DOHH2 (cell line): ENCODE results near the gene EIF4E2.
A peak's percentile ranks its signal among the peaks of the same experiment; 100 is the strongest.

Source experiments
- EZH2phosphoT487 ChIP-seq: fragments of 200-600 bp; sonication (generic); IDR thresholded peaks from 2 replicates; pipeline ENCODE4 v1.6.1; 2017; ENCODE audit warnings: borderline replicate concordance, mild to moderate bottlenecking, antibody characterized with exemption, low read length, moderate library complexity, mixed read lengths
- TF ChIP-seq, protein P1 (sequence below): fragments of 200-600 bp; sonication (generic); IDR thresholded peaks from one replicate; pipeline ENCODE4 v1.5.1; 2014; ENCODE audit warnings: antibody characterized with exemption, mild to moderate bottlenecking, low read depth, low read length; ENCODE audit not compliant: poor library complexity, severe bottlenecking

- TF ChIP-seq, protein P1, sequence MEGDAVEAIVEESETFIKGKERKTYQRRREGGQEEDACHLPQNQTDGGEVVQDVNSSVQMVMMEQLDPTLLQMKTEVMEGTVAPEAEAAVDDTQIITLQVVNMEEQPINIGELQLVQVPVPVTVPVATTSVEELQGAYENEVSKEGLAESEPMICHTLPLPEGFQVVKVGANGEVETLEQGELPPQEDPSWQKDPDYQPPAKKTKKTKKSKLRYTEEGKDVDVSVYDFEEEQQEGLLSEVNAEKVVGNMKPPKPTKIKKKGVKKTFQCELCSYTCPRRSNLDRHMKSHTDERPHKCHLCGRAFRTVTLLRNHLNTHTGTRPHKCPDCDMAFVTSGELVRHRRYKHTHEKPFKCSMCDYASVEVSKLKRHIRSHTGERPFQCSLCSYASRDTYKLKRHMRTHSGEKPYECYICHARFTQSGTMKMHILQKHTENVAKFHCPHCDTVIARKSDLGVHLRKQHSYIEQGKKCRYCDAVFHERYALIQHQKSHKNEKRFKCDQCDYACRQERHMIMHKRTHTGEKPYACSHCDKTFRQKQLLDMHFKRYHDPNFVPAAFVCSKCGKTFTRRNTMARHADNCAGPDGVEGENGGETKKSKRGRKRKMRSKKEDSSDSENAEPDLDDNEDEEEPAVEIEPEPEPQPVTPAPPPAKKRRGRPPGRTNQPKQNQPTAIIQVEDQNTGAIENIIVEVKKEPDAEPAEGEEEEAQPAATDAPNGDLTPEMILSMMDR: peak; percentile 24
- TF ChIP-seq EZH2phosphoT487: no peak
Observed at GRCh38 chr2:232508251-232508650, 42.2 kb upstream of the EIF4E2 start.
